Stimulated activated CD8-positive, alpha-beta memory T cell treated with anti-CD3 and anti-CD28 coated beads, Interleukin-7, amount 100 ng/mL, for 4 hours (primary cell): ENCODE data around the gene MAST4.

Source experiments
- DNase-seq, 2 donors: peaks; one replicate each; pipeline ENCODE4 v3.0.0-alpha.2; 2020; ENCODE audit warnings: low read depth in 2 of 2

The MAST4 gene

DNA sequence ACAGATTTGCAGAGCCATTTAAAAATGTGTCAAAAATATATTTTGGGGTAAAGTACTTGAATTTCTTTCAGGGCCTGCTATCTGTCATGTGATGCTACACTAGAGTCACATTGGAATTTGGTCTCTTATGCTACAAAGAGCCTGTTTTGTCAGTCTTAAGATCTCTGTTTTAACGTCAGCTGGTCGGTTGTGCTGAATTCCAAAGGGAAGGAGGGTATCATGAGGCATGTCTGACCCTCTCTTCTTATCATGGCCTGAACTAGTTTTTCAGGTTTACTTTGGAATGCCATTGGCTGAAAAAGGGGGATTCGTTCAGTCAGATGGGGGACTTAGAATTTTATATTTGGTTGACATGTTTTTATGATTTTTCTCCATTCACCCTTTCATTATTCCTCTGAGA, 309.8 kb downstream of the MAST4 start:
- no peak for DNase-seq

DNA sequence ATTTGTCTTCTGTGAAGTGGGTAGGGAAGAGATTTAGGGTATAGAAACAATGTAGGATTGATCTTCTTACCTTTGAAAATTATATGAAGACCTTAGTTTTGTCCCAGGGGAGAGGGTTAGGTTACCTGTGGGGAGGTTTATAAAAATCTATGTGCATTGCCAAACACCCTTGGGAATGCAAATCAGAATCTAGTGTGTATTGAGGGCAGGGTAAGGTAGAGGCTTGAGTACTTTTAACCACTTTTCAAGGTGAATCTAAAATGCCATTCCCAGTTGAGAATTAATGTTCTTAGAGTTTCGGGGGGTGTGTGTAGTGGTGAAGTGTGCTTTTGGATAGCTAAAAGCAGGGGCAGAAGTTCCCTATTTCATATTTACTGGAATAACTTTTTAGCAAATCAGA, 312.0 kb downstream of the MAST4 start:
- no peak for DNase-seq

DNA sequence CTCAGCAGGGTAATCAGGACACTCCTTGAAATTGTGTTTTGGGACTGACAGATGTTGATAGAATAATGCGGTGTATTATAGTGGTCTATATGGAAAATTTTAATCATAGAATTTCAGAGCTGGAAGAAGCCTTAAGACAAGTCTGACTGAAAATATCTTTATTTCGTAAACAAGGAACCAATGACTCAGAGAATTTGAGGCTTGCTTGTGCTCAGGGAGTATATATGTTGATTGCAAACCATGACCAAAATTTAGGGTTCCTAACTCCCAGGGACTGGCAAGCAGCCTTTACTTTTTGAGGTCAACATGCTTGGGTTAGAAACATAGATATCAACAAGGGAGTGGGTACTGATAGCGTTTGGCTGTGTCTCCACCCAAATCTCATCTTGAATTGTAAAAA, 313.2 kb downstream of the MAST4 start:
- DNase-seq, result no peak

DNA sequence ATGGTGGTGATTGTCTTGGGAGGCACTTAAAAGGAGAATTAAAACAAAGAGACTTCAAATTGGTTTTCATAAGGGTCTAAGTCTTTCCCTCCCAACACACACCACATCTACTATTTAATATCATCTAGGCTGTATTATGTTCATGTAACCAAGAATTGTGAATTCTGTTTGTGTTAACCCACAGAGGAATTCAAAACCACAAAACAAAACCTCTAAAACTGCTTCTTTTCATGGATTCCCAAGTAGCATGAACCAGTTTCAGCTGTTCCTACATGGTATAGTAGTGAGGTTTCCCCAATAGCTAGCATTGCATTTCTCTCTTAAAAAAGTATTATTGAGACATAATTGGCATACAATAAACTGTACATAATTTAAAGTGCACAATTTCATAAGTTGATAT, 316.6 kb downstream of the MAST4 start:
- no peak for DNase-seq

DNA sequence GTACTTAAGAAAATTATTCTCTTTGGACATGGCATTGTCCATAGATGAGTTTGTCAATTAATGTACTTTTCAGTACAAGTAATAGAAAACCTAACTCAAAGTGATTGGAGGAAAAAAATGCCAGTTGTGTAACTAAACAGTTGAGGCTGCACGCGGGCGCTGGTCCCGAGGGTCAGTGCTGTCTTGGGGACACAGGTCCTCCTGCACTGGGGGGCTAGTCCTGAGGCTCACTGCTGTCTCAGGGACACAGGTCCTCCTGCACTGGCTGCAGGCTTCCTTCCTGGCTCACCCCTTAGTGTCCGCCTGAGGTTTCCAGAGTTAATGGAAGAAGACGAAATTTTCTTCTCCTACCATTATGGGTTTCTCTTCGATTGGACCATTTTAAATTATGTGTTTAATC, 319.3 kb downstream of the MAST4 start:
- no peak for DNase-seq

DNA sequence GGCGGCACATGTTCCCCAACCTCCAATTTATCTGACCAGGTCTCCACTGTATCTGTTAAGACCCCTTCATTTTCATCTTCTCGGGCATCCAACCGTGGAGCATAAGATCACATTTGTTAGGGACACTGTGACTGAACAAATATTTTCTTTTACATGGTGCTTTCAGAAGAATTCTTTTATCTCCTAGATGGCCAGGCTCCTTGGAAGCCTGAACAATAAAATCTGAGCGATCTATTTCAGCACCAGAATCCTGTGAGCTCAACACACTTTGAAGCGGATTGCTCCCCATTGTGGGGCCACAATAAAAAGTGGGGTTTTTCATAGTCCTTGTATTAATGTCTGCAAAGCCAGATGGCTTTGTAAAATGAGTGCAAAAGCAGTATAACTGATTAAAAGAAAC, 326.7 kb downstream of the MAST4 start:
- DNase-seq, result no peak

DNA sequence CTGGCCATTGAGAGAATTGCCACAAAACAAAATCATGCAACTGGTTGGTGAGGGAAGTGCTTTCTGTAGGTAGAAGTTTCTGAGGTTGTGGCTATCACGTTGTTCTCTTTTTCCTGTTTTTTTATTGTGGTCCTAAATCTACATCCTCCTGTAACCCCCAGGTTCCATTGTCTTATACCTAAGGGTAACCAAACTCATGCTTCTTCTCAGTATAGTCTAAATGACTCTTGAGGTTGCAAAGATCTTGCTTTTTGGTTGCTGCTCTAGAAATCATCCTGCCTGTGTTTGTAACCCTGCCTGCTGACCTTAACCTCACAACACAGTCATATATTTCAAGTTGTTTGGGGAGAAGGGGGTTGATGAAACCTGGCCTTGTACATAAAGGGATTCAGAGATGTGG, 327.3 kb downstream of the MAST4 start:
- DNase-seq, result no peak

DNA sequence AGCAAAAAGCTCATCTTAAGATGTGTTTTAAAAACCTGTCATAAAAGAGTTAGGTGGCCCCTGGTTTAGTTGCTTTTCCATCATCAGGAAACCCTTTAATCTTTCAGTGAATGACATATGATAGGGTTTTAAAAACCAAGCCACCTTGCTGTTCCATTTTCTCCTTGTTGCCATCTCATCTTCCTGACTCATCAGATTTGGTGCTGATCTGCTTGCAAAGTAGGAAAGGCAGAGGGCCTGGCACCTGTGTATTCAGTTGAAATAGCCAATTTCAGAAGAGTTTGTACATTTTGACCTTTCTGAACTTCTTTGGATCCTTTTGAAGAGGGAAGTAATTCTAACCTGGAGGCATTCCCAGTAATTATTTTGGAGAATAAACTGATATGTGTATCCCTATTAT, 327.7 kb downstream of the MAST4 start:
- no peak for DNase-seq

DNA sequence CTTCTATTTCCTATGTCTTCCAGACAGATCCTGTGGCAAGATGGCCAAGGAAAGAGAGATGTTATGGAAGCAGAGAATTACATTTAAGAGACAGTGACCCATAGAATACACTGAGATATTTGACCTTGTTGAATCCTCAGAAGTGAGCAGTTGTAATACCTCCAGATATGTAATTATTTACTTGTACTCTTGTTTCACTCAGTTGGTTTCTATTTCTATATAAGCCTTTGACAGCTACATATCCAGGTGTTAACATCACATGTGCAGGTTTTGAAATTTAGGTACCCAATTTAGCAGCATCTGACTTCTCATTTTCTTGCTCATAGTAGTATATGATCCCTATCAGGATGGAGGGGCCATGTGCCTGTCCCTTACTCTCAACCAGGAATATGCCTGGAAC, 330.9 kb downstream of the MAST4 start:
- DNase-seq, result no peak

DNA sequence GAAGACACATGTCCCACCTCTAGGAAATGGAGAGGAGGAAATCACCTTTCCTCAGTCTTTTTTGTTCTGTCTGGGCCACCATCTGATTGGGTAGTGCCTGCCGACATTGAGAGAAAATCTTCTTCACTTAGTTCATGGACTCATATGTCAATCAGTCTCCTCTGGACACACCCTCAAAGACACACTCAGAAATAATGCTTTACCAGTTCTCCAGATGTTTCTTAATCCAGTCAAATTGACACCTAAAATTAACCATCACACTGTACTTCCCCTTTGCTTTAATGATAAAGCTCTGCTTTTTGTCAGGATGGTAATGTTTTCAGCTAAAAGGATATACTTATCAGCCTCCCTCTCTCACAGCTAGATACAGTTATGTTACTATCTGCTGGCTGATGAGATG, 333.1 kb downstream of the MAST4 start:
- no peak for DNase-seq

DNA sequence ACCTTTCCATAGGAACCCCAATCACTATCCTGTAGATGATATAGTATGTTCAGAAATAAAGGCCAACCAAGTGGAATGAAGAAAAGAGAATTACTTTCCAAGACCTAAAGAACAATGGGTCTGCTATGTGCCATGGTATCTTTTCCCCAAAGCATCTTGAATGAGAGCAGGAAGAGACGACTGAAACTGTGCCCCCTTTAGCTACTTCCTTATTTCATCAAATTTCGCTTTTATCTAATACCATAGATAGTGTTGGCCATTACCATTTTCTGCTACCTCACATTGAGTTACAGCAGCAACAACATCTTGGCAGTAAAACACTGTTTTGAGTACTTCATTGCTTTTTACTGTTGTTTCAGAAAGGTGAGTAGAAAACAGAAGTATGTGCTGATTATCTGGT, 333.8 kb downstream of the MAST4 start:
- DNase-seq, result no peak

DNA sequence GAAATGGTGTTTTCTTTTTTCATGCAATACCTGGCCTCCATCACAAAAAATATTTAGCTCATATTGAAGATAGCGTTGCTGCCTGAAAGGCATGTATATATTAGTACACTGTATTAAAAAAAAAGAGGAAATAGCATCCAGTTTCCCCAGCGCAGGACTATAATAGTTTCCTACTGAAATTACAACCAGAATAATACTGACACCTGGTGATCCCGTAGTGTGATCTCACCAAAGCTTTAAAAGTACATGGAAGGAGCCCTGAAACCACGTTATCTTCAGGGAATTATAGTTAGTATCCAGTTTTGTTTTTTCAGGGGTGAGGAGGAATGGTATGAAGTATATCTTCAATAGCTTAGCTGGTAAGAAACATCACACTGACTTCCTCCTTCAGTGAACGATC, 335.5 kb downstream of the MAST4 start:
- DNase-seq, result no peak

DNA sequence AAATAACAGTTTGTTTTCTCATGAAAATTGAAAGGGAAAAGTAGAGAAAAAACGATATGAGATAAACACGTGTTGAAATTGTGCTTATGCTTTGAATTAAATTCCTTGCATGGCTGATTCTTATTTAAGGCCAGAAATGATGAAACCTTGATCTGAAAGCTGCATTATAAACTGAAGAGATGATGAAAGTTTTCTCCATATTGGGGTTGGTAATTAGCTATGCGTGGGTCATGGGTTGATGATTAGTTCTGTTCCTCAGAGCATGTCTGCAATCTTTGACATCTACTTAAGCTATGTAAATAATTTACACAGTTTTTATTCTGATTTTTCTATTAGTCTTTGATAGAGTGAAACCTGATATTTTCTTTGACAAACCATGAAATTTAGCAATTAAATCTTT, 336.3 kb downstream of the MAST4 start:
- DNase-seq, result no peak

DNA sequence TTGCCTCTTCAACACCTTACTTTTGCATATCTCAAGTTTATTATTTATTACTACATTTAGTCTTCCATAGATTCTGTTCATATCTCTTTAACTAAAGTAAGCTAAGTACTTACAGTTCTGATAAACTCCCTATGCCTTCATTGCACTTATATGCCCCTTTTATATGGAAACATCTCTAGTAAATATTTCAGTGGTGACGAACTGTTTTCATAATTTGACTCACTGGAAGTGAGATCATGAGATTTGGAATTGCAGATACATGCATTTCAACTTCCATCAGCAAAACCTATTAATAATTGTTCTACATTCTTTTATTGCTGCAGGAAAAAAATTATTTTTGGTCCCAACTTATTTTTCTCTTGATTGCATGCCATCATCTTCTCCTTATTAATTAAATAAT, 336.9 kb downstream of the MAST4 start:
- no peak for DNase-seq

DNA sequence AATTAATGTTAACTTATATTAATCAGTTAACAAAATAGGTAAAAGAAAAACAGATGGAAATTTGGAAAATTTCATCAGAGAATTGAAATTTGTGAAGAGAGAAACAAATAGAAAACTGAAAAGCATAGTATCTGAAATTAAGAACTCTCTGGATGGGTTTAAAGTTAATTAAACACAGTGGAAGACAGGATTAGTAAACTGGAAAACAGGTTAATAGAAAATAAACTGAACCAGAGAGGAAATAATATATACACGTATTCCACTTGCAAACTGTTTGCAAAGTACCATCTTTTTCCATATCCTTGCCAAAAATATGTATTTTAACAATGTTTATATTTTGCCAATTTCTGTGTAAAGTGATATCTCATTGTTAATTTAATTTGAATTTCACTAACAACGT, 342.9 kb downstream of the MAST4 start:
- DNase-seq, result no peak

DNA sequence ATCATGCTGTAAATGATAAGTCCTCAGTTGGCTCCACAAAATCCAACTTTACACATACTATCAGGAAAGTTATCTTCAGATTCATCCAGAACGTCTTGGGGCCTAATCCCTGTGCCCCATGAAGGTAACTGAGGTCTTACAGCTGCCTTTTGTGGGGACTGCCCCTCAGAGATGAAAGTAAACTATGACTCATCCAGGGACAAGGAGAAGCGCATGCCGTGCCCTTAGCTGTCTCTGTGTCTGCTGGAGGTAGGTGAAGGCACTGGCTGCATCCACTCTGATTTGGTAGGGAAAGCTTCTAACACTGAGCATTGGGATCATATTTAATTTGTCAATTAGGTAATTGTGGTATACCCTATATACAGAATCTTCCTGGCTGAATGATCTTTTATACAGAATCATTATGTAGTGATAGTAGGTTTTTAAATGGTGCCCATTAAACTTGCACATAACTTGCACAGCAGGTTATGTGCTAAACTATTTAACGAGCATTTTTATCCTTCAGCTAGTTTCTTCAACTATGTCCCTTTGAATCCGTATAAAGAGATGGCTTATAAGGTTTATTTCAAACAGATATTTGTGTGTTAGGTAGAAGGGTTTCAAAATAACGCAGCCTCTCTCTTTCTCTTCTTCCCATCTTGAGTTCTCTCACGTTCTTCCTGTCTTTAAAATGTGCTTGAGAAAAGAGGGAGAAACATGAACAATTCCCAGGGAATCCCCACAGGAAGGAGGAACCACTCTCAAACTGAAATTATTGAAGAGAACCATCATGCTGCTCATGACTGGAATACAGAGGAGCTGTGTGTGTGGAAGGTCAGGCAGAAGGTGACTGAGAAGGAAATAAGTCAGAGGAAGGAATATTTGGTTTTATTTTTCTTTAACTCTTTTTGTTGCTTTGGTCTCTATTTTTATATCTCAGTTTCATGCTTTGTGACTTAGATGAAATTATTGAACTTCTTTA, 349.5 kb downstream of the MAST4 start:
- DNase-seq, result no peak

DNA sequence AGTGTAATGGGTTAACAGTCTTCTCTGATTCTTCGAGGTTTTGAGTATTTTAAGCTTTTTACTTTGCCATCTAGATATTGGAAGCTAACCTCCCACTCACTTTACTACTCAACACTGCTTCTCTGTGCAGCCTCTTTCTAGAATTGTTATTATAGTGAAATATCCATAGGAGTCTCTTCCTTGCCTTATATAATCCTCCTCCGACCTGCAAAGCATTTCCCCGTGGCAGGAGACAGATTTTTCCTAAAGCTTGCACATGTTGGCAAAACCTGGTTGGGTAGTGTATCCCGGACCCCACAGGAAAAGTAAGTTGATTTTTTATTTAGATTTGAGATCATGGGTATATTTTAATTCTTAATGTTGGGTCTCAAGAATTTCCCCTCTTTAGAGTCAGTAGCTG, 351.3 kb downstream of the MAST4 start:
- no peak for DNase-seq

DNA sequence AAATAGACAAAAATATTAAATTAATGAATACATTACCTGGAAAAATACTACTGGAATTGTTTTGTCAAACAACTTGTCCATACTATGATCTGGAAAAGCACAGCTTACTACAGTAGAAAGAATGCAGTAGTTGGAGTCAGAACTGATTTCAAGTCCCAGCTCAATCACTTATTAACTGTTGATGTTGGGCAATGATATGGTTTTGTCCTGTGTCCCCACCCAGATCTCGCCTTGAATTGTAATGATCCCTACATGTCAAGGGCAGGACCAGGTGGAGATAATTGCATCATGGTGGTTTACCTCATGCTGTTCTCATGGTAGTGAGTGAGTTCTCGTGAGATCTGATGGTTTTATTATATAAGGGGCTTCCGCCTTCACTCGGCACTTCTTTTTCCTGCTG, 352.9 kb downstream of the MAST4 start:
- no peak for DNase-seq

DNA sequence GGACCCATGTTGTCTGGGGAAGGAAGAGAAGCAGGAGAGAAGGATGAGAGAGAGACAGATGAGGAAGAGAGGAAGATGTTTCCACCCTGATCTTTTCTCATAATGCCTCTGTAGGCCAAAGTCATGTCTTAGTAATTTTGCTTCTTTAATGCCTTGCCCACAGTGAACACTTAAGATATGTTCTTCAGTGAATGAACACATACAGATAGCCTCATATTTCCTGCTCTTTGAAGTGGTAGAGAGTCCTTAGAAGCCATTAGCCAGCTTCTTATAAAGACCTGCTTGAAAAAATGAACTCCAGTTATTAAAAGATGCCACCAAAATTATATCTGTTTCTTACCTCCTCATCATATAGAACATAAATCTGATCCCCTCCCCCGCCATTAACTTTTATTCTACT, 356.0 kb downstream of the MAST4 start:
- DNase-seq, result no peak

DNA sequence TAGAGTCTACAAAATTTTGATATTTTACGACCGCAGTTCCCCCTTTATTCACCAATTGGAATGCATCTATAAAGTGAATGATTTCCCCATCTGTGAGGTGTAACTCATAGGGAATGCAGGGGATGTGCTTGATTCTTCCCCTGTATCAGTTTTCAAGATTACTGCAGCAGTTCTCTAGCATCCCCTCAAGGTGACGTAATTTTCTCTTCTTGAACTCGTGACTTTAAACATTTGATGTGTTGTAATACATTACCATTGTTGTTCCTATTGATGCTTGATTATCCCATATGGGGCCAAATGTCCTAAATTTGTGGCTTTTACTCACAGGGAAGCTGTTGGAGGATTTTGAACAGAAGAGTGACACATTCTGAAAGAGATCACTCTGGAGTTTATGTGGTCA, 360.2 kb downstream of the MAST4 start:
- DNase-seq, result no peak

DNA sequence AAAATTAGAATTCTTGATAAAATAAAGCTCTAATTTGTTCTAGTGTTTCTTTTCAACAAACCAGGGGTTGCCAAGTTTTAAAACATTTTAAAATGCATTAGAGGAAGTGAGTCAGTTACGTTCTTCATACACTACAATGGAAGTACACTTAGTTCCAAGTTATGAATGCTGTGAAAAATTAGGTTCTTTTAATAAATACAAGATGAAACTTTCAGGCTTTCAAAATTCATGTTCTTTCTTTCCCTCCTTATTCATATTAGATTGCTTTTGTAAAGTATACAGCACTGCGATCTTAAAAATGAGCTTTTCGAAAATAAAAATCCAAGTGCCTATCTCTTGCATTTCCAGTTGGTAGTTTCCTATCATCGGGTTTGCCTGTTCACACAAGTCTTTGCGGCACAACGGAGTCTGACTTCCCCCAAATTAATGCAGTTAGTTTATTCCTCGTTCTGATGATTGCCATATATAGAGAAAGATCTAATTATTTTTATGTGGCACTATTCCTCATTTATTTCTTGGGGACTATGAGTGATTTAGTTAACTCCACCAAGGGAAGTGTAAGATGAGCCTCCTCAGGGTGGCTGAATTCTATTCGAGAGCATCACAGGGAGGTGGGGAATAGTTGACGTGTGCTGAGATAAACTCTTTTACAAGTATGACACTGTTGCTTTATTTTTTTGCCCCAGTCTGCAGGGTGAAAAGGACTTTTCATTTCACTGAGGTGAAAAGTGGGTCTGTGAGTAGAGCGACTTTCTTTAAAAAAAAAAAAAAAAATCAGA, 362.2 kb downstream of the MAST4 start:
- no peak for DNase-seq

DNA sequence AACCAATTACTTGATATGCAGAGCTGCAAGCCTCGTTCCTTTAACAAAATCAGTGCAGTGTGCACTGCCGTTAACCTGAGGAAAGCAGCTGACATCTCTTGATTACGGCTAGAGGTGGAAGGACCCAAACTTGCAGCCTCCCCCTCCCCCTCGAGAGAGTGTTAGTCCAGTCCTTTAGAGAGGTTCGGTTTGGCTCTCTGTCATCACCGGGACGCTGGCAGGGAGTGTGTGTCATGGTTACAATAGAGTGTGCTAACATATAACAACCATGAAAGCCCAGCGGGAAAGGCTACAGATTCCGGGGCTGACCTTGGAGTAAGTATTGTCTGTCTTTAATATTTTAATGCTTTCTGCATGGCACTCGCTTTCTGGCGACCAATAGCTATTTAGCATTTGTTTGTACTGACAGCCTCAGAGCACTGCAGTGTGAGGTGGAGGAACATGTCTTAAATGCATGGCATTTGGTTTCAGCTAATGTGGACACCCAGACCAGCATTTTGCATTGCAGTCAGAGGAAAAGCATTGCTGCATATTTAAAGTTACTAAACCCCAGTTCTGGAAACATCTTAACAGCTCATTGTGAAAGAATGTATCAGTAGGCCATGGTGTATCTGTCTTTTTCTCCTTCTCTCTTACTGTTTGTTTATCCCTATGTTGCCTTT, 362.9 kb downstream of the MAST4 start:
- DNase-seq, result no peak

DNA sequence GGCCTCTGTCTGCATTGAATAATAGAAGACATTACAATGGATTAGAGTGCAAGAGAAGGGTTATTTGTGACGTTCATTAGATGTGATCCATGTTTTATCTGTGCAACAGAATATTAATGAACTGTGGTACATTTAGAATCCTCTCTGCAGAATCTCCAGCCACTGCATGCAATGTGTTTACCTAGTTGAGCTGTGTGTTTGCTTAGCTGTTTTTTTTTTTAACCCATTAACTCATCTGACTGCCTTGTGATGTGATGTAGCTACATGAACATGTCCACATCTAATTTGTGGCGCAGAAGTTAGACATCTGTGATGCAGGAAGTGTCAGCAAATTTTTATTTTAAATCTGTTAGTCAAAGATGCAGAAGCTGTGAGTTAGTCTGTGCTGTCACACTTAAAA, 363.5 kb downstream of the MAST4 start:
- no peak for DNase-seq
